B cell (primary cell): ENCODE results near the gene SLC43A2. TPM values are rescaled to one million over a fixed set of nuclear protein-coding genes. Genes with fewer than 3 reads are reported as not detected.

ENCODE experiments used
- ATAC-seq: fragments of 200-7000 bp; cut with Tn5 transposase; one replicate; pipeline ENCODE4 v1.10.0; 2021; ENCODE audit warnings: low read depth, mild to moderate bottlenecking, moderate number of reproducible peaks, moderate library complexity
- CTCF ChIA-PET: fragments of 350-600 bp; sonication (Branson Sonifier 250); formaldehyde crosslinking; loops from one replicate; lab custom pipeline; 2021; ENCODE audit warnings: antibody characterized with exemption, inconsistent platforms; lab: Charles Lee
- POLR2A ChIA-PET: fragments of 350-600 bp; sonication (Branson Sonifier 250); formaldehyde crosslinking; loops from one replicate; lab custom pipeline; 2021; ENCODE audit warnings: antibody characterized with exemption; lab: Charles Lee
- DNase-seq: peaks from one replicate; pipeline ENCODE4 v3.0.0; 2013
- H2AFZ ChIP-seq: 2 replicates; pipeline ENCODE4 v1.6.1; 2012; ENCODE audit warnings: mild to moderate bottlenecking, low read depth, low read length; ENCODE audit not compliant: insufficient read depth, poor library complexity, severe bottlenecking
- H3K27ac ChIP-seq, 2 donors: 1 replicate in 1 of 2; 2 replicates in 1 of 2; pipeline ENCODE4 v1.5.1; 2012 to 2013; ENCODE audit warnings: low read length in 2 of 2, mild to moderate bottlenecking in 2 of 2, moderate library complexity in 1 of 2
- H3K27me3 ChIP-seq, 4 experiments: fragments of 200-600 bp in 1 of 4; sonication (generic) in 1 of 4; replicated peaks in 1 of 4; 1 replicate in 2 of 4; 2 replicates in 2 of 4; pipeline versions ENCODE4 v1.6.1 to v1.7.0; 2013 to 2016; ENCODE audit warnings: low read length in 3 of 4, mild to moderate bottlenecking in 2 of 4, mixed read lengths in 1 of 4, moderate library complexity in 1 of 4; ENCODE audit not compliant: insufficient read depth in 4 of 4, control insufficient read depth in 3 of 4; ENCODE audit errors: control extremely low read depth in 1 of 4
- H3K36me3 ChIP-seq, 2 experiments: replicated peaks in 1 of 2; 1 replicate in 1 of 2; 2 replicates in 1 of 2; pipeline versions ENCODE4 v1.6.1 to v1.7.1; 2013; ENCODE audit warnings: low read length in 1 of 2; ENCODE audit not compliant: insufficient read depth in 2 of 2, control insufficient read depth in 1 of 2; ENCODE audit errors: control extremely low read depth in 1 of 2, extremely low read depth in 1 of 2
- H3K4me1 ChIP-seq, 2 donors: fragments of 200-600 bp in 1 of 2; sonication (generic) in 1 of 2; 1 replicate in 1 of 2; 2 replicates in 1 of 2; pipeline versions ENCODE4 v1.5.1 to v1.6.1; 2013 to 2017; ENCODE audit warnings: low read length in 2 of 2; ENCODE audit not compliant: control insufficient read depth in 2 of 2, insufficient read depth in 2 of 2
- H3K4me2 ChIP-seq: replicated peaks from 2 replicates; pipeline ENCODE3; 2012; ENCODE audit warnings: mild to moderate bottlenecking, low read depth, low read length; ENCODE audit not compliant: poor library complexity, severe bottlenecking
- H3K4me3 ChIP-seq, 5 experiments: fragments of 200-600 bp in 1 of 5; sonication (generic) in 1 of 5; 1 replicate in 3 of 5; 2 replicates in 2 of 5; pipeline versions ENCODE4 v1.5.1 to v1.7.0; 2011 to 2016; ENCODE audit warnings: low read length in 4 of 5, mild to moderate bottlenecking in 4 of 5, low read depth in 2 of 5, control low read depth in 1 of 5, moderate library complexity in 1 of 5; ENCODE audit not compliant: insufficient read depth in 1 of 5; ENCODE audit errors: control extremely low read depth in 1 of 5, extremely low read depth in 1 of 5
- H3K79me2 ChIP-seq: fragments of 200-600 bp; sonication (generic); one replicate; pipeline ENCODE4 v1.6.0; 2016; ENCODE audit warnings: low read length; ENCODE audit not compliant: control insufficient read depth, insufficient read depth
- H3K9ac ChIP-seq: fragments of 200-600 bp; sonication (generic); 2 replicates; pipeline ENCODE4 v1.6.1; 2017; ENCODE audit warnings: mild to moderate bottlenecking, low read length, moderate library complexity
- H3K9me3 ChIP-seq, 3 donors: one replicate each; pipeline versions ENCODE4 v1.6.1 to v1.7.1; 2013; ENCODE audit warnings: low read length in 2 of 3; ENCODE audit not compliant: control insufficient read depth in 2 of 3, insufficient read depth in 1 of 3; ENCODE audit errors: control extremely low read depth in 1 of 3
- H4K20me1 ChIP-seq: 2 replicates; pipeline ENCODE4 v1.6.0; 2012; ENCODE audit warnings: mild to moderate bottlenecking, low read length; ENCODE audit not compliant: insufficient read depth, control insufficient read depth, poor library complexity, severe bottlenecking
- H3K27ac Mint-ChIP-seq: one replicate; pipeline ENCODE4 v1.8.0; 2021; ENCODE audit warnings: mixed read lengths
- H3K27me3 Mint-ChIP-seq: one replicate; pipeline ENCODE4 v1.8.0; 2021; ENCODE audit warnings: mixed read lengths
- H3K4me1 Mint-ChIP-seq: one replicate; pipeline ENCODE4 v1.8.0; 2021; ENCODE audit warnings: mixed read lengths
- H3K4me3 Mint-ChIP-seq: one replicate; pipeline ENCODE4 v1.8.0; 2021; ENCODE audit warnings: mixed read lengths
- H3K9me3 Mint-ChIP-seq: one replicate; pipeline ENCODE4 v1.8.0; 2022; ENCODE audit warnings: mixed read lengths; ENCODE audit not compliant: insufficient read depth
- EZH2 ChIP-seq: IDR thresholded peaks from 2 replicates; pipeline ENCODE4 v1.6.1; 2012; ENCODE audit warnings: borderline replicate concordance, low read depth, mild to moderate bottlenecking, moderate library complexity, low read length; ENCODE audit not compliant: insufficient read depth, poor library complexity, severe bottlenecking
- WGBS: methylation state at CpG from one replicate; pipeline ENCODE4 v1.1.5; 2013; ENCODE audit warnings: missing lambda C conversion rate; ENCODE audit not compliant: insufficient coverage; 5-methylcytosine and 5-hydroxymethylcytosine counted together
- intact Hi-C: fragments of 100-400 bp; cut with micrococcal nuclease; formaldehyde crosslinking; loops from one replicate; pipeline ENCODE4 v1.10.0; 2022
- polyA plus RNA-seq: library from polyadenylated mRNA; depleted of rRNA; stranded (reverse); fragments of >200 nt; gene quantifications from 2 replicates; pipeline ENCODE4 v1.2.3, GENCODE V29; 2012
- total RNA-seq, 2 donors: library from RNA; stranded (reverse); fragments of 120-200 nt in 1 of 2; gene quantifications; 1 replicate in 1 of 2; 2 replicates in 1 of 2; pipeline versions ENCODE4 v1.2.3 to v1.2.4, GENCODE V29; 2013 to 2022
- TF ChIP-seq, protein P1 (sequence below): fragments of 200-600 bp; IDR thresholded peaks from one replicate; pipeline ENCODE4 v1.8.0; 2022; ENCODE audit warnings: antibody characterized with exemption, mild to moderate bottlenecking

The SLC43A2 gene
- total and polyA plus RNA-seq, 2 donors (not counting 1 experiment from before 2014, with no cell fraction given), result 26.2 to 204 TPM

- no peaks in the 10 kb centered on the region for H3K9me3 ChIP-seq
- Mint-ChIP-seq H3K4me1 (peaks cover 31% of the 10 kb centered on the region), H3K9me3 (no peaks in the 10 kb centered on the region), H3K27me3 (no peaks in the 10 kb centered on the region), H3K27ac (peak overlapping the region; percentile 74), H3K4me3 (no peak overlapping the region)
- H2AFZ ChIP-seq, result no peak overlapping the region
- peaks cover 5% of the 10 kb centered on the region for H3K79me2 ChIP-seq
- no peak overlapping the region for H3K27ac ChIP-seq
- intact Hi-C loops, result no loop called here
- H3K4me1 ChIP-seq, result peaks cover 24 to 37% of the 10 kb centered on the region in 2 donors
- peaks cover 0 to 39% of the 10 kb centered on the region in 2 experiments for H3K36me3 ChIP-seq
- DNase-seq, result peak; percentile 18
- H3K4me3 ChIP-seq, result no peak overlapping the region
- H3K4me2 ChIP-seq, result no peak overlapping the region
- WGBS, result 92% methylated on average over 33 of the region's 38 CpGs
- no peaks in the 10 kb centered on the region for H3K27me3 ChIP-seq
- H4K20me1 ChIP-seq, result no peaks in the 10 kb centered on the region
- H3K9ac ChIP-seq, result no peak overlapping the region
- ATAC-seq, result no peak
- TF ChIP-seq, protein P1, sequence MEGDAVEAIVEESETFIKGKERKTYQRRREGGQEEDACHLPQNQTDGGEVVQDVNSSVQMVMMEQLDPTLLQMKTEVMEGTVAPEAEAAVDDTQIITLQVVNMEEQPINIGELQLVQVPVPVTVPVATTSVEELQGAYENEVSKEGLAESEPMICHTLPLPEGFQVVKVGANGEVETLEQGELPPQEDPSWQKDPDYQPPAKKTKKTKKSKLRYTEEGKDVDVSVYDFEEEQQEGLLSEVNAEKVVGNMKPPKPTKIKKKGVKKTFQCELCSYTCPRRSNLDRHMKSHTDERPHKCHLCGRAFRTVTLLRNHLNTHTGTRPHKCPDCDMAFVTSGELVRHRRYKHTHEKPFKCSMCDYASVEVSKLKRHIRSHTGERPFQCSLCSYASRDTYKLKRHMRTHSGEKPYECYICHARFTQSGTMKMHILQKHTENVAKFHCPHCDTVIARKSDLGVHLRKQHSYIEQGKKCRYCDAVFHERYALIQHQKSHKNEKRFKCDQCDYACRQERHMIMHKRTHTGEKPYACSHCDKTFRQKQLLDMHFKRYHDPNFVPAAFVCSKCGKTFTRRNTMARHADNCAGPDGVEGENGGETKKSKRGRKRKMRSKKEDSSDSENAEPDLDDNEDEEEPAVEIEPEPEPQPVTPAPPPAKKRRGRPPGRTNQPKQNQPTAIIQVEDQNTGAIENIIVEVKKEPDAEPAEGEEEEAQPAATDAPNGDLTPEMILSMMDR, result no peak
- TF ChIP-seq EZH2, result no peak
- ChIA-PET POLR2A (interaction anchor here (0.8 to 4.6 kb wide), 2 partner anchors 36 to 40 kb away, joined by 3 to 67 read pairs; partner anchors contain the start of gene SLC43A2), CTCF (interaction anchor here (1.2 to 5.3 kb wide), 4 partner anchors 13 to 58 kb away, joined by 4 to 29 read pairs (median 8); no protein-coding TSS in a partner anchor)
Observed at GRCh38 chr17:1590747-1591473, 37.7 kb downstream of the SLC43A2 start.
